Measurements from ENCODE around the gene TECPR2.

Gene TECPR2

GRCh38 chr14:102362545-102363181 is at the start of gene TECPR2, which contains the start of gene CINP:
Gene TECPR2, plus strand, starts transcription at chr14:102362941. Its CDS starts 13,781 bp downstream, at chr14:102376722.
Gene CINP, minus strand, starts transcription at chr14:102362890. Its CDS starts 39 bp downstream, at chr14:102362851.
- H3K27ac ChIP-seq (ENCODE audit: low read depth, low read length) = peak within 1 kb of the TSS; percentile 88
- peaks cover 7 to 18% (median 12%) of the 10 kb centered on the region in 5 donors for H3K36me3 ChIP-seq (ENCODE audit: control insufficient read depth in 5 of 5, insufficient read depth in 5 of 5, low read length in 5 of 5)
- no peaks in the 10 kb centered on the region for H3K9me3 ChIP-seq (ENCODE audit: control insufficient read depth in 5 of 5, low read length in 5 of 5)
- H3K4me1 ChIP-seq (ENCODE audit: control insufficient read depth in 5 of 5, insufficient read depth in 5 of 5, low read length in 5 of 5) = peaks cover 6 to 30% (median 23%) of the 10 kb centered on the region in 5 donors
- H3K27me3 ChIP-seq (ENCODE audit: control insufficient read depth in 5 of 5, insufficient read depth in 4 of 5, low read length in 5 of 5) = no peaks in the 10 kb centered on the region
- peak within 1 kb of the TSS; percentile 89 to 93 (median 93) for H3K4me3 ChIP-seq (ENCODE audit: low read depth in 1 of 5, low read length in 5 of 5)
- peak within 1 kb of the TSS; percentile 92 to 98 (median 96) for H3K9ac ChIP-seq (ENCODE audit: low read length in 5 of 5)

DNA sequence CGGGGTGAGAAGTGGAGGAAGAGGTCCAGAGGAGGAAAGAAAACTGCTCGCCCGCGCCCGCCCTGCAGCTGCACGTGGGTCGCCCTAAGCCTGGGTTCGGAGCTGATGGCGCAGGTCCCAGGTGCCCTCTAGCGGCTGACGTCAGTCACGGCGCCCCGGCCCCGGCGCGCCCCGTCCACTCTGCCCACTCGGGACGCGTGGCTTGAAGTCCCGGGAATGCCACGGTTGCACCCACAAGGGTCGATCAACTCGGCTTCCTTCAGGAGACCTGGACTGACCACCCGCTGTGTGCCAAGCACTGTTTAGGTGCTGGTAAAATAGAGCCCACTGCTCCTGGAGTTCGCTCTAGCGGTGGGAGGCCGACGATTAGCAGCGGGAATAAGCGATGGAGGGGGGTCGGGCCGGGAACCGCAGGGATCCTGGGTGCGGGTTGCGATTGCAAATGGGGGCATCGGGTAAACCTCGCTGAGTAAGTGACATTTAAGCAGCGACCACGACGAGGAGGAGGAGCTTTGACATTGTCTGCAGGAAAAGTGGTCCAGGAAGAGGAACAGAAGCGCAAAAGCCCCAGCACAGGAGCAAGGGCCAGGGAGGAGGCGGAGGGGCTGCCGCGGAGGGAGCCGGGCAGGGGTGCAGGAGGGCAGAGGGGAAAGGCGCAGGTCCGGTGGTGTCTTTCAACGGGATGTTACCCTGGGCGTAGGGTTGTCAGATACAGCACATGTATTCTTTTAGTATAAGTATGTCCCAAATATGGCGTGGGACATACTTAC is 48.3 kb upstream of the TECPR2 start:
- Histone ChIP-seq H3K9me3 (ENCODE audit: control insufficient read depth in 5 of 5, low read length in 5 of 5) (no peaks in the 10 kb centered on the region), H3K4me3 (ENCODE audit: low read depth in 1 of 5, low read length in 5 of 5) (peak overlapping the region; percentile 50 to 84 (median 74)), H3K36me3 (ENCODE audit: control insufficient read depth in 5 of 5, insufficient read depth in 5 of 5, low read length in 5 of 5) (no peaks in the 10 kb centered on the region), H3K27ac (ENCODE audit: low read depth, low read length) (peak overlapping the region; percentile 50), H3K4me1 (ENCODE audit: control insufficient read depth in 5 of 5, insufficient read depth in 5 of 5, low read length in 5 of 5) (peaks cover 3 to 45% (median 39%) of the 10 kb centered on the region in 5 donors), H3K27me3 (ENCODE audit: control insufficient read depth in 5 of 5, insufficient read depth in 4 of 5, low read length in 5 of 5) (no peaks in the 10 kb centered on the region), H3K9ac (ENCODE audit: low read length in 5 of 5) (peak overlapping the region; percentile 10 to 66 (median 54))

GRCh38 chr14:102315121-102315520 is 47.6 kb upstream of the TECPR2 start:
- Histone ChIP-seq H3K4me1 (ENCODE audit: control insufficient read depth in 5 of 5, insufficient read depth in 5 of 5, low read length in 5 of 5) (peaks cover 3 to 48% (median 41%) of the 10 kb centered on the region in 5 donors), H3K9me3 (ENCODE audit: control insufficient read depth in 5 of 5, low read length in 5 of 5) (no peaks in the 10 kb centered on the region), H3K36me3 (ENCODE audit: control insufficient read depth in 5 of 5, insufficient read depth in 5 of 5, low read length in 5 of 5) (no peaks in the 10 kb centered on the region), H3K9ac (ENCODE audit: low read length in 5 of 5) (no peak overlapping the region), H3K27me3 (ENCODE audit: control insufficient read depth in 5 of 5, insufficient read depth in 4 of 5, low read length in 5 of 5) (no peaks in the 10 kb centered on the region), H3K27ac (ENCODE audit: low read depth, low read length) (no peak overlapping the region), H3K4me3 (ENCODE audit: low read depth in 1 of 5, low read length in 5 of 5) (no peak overlapping the region)

GRCh38 chr14:102316338-102316742 is 46.4 kb upstream of the TECPR2 start:
- Histone ChIP-seq H3K36me3 (ENCODE audit: control insufficient read depth in 5 of 5, insufficient read depth in 5 of 5, low read length in 5 of 5) (no peaks in the 10 kb centered on the region), H3K4me3 (ENCODE audit: low read depth in 1 of 5, low read length in 5 of 5) (peak overlapping the region; percentile 71 to 85 (median 77)), H3K9ac (ENCODE audit: low read length in 5 of 5) (peak overlapping the region in 4 of 5 donors; percentile 59 to 77 (median 68)), H3K27me3 (ENCODE audit: control insufficient read depth in 5 of 5, insufficient read depth in 4 of 5, low read length in 5 of 5) (no peaks in the 10 kb centered on the region), H3K27ac (ENCODE audit: low read depth, low read length) (peak overlapping the region; percentile 85), H3K4me1 (ENCODE audit: control insufficient read depth in 5 of 5, insufficient read depth in 5 of 5, low read length in 5 of 5) (peaks cover 3 to 59% (median 50%) of the 10 kb centered on the region in 5 donors), H3K9me3 (ENCODE audit: control insufficient read depth in 5 of 5, low read length in 5 of 5) (no peaks in the 10 kb centered on the region)

- H3K36me3 ChIP-seq (ENCODE audit: control insufficient read depth in 5 of 5, insufficient read depth in 5 of 5, low read length in 5 of 5) = no peaks in the 10 kb centered on the region
- peak overlapping the region; percentile 52 to 83 (median 69) for H3K9ac ChIP-seq (ENCODE audit: low read length in 5 of 5)
- no peaks in the 10 kb centered on the region for H3K27me3 ChIP-seq (ENCODE audit: control insufficient read depth in 5 of 5, insufficient read depth in 4 of 5, low read length in 5 of 5)
- peak overlapping the region; percentile 73 to 85 (median 77) for H3K4me3 ChIP-seq (ENCODE audit: low read depth in 1 of 5, low read length in 5 of 5)
- peaks cover 3 to 59% (median 50%) of the 10 kb centered on the region in 5 donors for H3K4me1 ChIP-seq (ENCODE audit: control insufficient read depth in 5 of 5, insufficient read depth in 5 of 5, low read length in 5 of 5)
- no peaks in the 10 kb centered on the region for H3K9me3 ChIP-seq (ENCODE audit: control insufficient read depth in 5 of 5, low read length in 5 of 5)
- H3K27ac ChIP-seq (ENCODE audit: low read depth, low read length) = peak overlapping the region; percentile 85
These were observed 45.8 kb upstream of the TECPR2 start for GRCh38 chr14:102316743-102317563.

DNA sequence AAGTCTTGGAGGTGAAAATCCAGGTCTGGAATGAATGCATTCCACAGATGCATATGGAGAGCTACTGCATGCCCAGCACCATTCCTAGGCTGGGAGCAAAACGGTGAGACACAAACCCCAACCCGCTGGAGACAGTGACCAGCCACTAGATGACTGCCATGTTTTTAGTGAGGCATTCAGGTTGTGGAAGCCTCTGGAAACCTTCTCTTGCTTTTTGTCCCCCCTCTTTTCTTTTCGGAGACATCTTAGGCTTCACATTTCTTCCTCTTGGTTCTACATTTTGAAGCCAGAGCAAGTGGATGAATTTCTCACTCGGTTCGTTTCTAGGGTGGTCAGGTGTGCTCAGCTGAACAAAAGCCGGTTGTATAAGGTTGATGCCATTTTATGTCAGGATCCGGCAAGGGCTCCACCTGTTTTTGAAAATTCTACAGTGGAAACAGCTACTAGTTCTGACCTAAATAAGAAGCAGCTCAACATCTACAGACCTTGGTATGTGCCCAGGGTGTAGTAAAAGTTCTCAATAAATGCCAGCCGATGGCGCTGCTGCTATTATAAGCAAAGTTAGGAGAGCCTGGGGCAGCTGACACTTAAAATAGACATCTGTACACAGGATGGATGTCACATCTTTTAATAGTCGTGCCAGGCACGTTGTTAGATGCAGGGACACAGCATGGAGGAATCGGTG is 45.0 kb upstream of the TECPR2 start:
- Histone ChIP-seq H3K27me3 (ENCODE audit: control insufficient read depth in 5 of 5, insufficient read depth in 4 of 5, low read length in 5 of 5) (no peaks in the 10 kb centered on the region), H3K36me3 (ENCODE audit: control insufficient read depth in 5 of 5, insufficient read depth in 5 of 5, low read length in 5 of 5) (peaks cover 0 to 2% (median 0%) of the 10 kb centered on the region in 5 donors), H3K4me1 (ENCODE audit: control insufficient read depth in 5 of 5, insufficient read depth in 5 of 5, low read length in 5 of 5) (peaks cover 3 to 60% (median 50%) of the 10 kb centered on the region in 5 donors), H3K9ac (ENCODE audit: low read length in 5 of 5) (peak overlapping the region in 4 of 5 donors; percentile 52 to 83 (median 65)), H3K9me3 (ENCODE audit: control insufficient read depth in 5 of 5, low read length in 5 of 5) (no peaks in the 10 kb centered on the region), H3K27ac (ENCODE audit: low read depth, low read length) (peak overlapping the region; percentile 65), H3K4me3 (ENCODE audit: low read depth in 1 of 5, low read length in 5 of 5) (peak overlapping the region; percentile 73 to 79 (median 75))

GRCh38 chr14:102318781-102319276 is 43.9 kb upstream of the TECPR2 start:
- Histone ChIP-seq H3K4me3 (ENCODE audit: low read depth in 1 of 5, low read length in 5 of 5) (peak overlapping the region; percentile 83 to 91 (median 88)), H3K36me3 (ENCODE audit: control insufficient read depth in 5 of 5, insufficient read depth in 5 of 5, low read length in 5 of 5) (peaks cover 0 to 2% (median 0%) of the 10 kb centered on the region in 5 donors), H3K27ac (ENCODE audit: low read depth, low read length) (peak overlapping the region; percentile 89), H3K9ac (ENCODE audit: low read length in 5 of 5) (peak overlapping the region; percentile 81 to 96 (median 89)), H3K4me1 (ENCODE audit: control insufficient read depth in 5 of 5, insufficient read depth in 5 of 5, low read length in 5 of 5) (peaks cover 3 to 64% (median 50%) of the 10 kb centered on the region in 5 donors), H3K27me3 (ENCODE audit: control insufficient read depth in 5 of 5, insufficient read depth in 4 of 5, low read length in 5 of 5) (no peaks in the 10 kb centered on the region), H3K9me3 (ENCODE audit: control insufficient read depth in 5 of 5, low read length in 5 of 5) (no peaks in the 10 kb centered on the region)

DNA sequence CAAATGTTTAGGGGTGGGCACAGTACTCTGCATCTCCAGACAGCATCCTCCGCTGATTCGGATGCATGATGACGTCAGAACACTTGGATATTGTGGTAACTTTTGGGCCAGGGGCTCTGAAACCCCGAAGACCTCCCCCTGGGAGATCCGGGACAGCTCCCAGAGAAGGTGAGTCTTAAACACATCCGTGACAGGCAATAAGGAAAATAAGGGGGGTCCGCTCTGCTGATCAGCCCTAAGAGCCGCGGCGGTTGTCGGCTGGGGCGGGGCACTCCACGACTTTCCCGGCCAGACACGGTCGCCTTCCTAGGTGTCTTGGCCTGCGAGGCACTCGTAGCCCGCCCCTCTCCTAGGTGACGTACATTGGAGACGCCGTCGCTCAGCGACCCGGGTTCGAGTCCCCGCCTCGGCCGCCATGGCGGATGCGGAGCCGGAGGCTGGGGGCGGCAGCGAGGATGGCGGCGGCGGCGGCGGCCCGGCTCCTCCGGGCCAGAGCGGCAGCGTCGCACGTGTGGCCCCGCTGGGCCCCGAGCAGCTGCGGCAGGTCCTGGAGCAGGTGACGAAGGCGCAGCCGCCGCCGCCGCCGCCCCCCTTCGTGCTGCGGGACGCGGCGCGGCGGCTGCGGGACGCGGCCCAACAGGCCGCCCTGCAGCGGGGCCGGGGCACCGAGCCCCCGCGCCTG is 43.2 kb upstream of the TECPR2 start, which contains the start of gene ZNF839:
Gene ZNF839 (plus strand): TSS at position 396 of the 682 bp plus-strand sequence. CDS start 20 bp downstream, at position 416.
- no peaks in the 10 kb centered on the region for H3K9me3 ChIP-seq (ENCODE audit: control insufficient read depth in 5 of 5, low read length in 5 of 5)
- H3K36me3 ChIP-seq (ENCODE audit: control insufficient read depth in 5 of 5, insufficient read depth in 5 of 5, low read length in 5 of 5) = peaks cover 0 to 2% (median 0%) of the 10 kb centered on the region in 5 donors
- H3K9ac ChIP-seq (ENCODE audit: low read length in 5 of 5) = peak within 1 kb of the TSS; percentile 81 to 96 (median 93)
- H3K4me1 ChIP-seq (ENCODE audit: control insufficient read depth in 5 of 5, insufficient read depth in 5 of 5, low read length in 5 of 5) = peaks cover 3 to 57% (median 45%) of the 10 kb centered on the region in 5 donors
- peak within 1 kb of the TSS; percentile 83 to 91 (median 88) for H3K4me3 ChIP-seq (ENCODE audit: low read depth in 1 of 5, low read length in 5 of 5)
- no peaks in the 10 kb centered on the region for H3K27me3 ChIP-seq (ENCODE audit: control insufficient read depth in 5 of 5, insufficient read depth in 4 of 5, low read length in 5 of 5)
- peak within 1 kb of the TSS; percentile 89 for H3K27ac ChIP-seq (ENCODE audit: low read depth, low read length)
